Keratinocyte (primary cell): ENCODE measurements around the gene RYR1. TPM values are rescaled to one million over a fixed set of nuclear protein-coding genes. Genes with fewer than 3 reads are reported as not detected.

ENCODE experiments used
- DNase-seq: peaks from one replicate; pipeline ENCODE4 v3.0.0-alpha.2; 2011; ENCODE audit warnings: low read depth, missing footprints, low spot score
- FAIRE-seq: peaks from 2 replicates; lab custom pipeline; 2011; peaks lifted over from hg19 to GRCh38; lab: Jason Lieb, UNC
- H2AFZ ChIP-seq: 2 replicates; pipeline ENCODE4 v1.6.0; 2012; ENCODE audit warnings: low read length, control low read depth, inconsistent platforms; ENCODE audit not compliant: control insufficient read depth
- H3K27ac ChIP-seq: 2 replicates; pipeline ENCODE4 v1.5.1; 2011; ENCODE audit warnings: low read length; ENCODE audit not compliant: control insufficient read depth, insufficient read depth
- H3K27me3 ChIP-seq: 3 replicates; pipeline ENCODE4 v1.6.0; 2011; ENCODE audit warnings: low read length; ENCODE audit not compliant: control insufficient read depth, insufficient read depth; ENCODE audit errors: extremely low read depth
- H3K36me3 ChIP-seq, 2 experiments: 2 replicates in 1 of 2; 3 replicates in 1 of 2; pipeline ENCODE4 v1.5.1; 2011; ENCODE audit warnings: low read length in 2 of 2, mild to moderate bottlenecking in 1 of 2; ENCODE audit not compliant: control insufficient read depth in 2 of 2, insufficient read depth in 2 of 2; ENCODE audit errors: extremely low read depth in 1 of 2
- H3K4me1 ChIP-seq: 3 replicates; pipeline ENCODE4 v1.5.1; 2011; ENCODE audit warnings: low read length; ENCODE audit not compliant: control insufficient read depth, insufficient read depth; ENCODE audit errors: extremely low read depth
- H3K4me2 ChIP-seq: 3 replicates; pipeline ENCODE4 v1.6.0; 2011; ENCODE audit warnings: low read depth, low read length; ENCODE audit not compliant: control insufficient read depth, insufficient read depth; ENCODE audit errors: extremely low read depth
- H3K4me3 ChIP-seq, 3 experiments: fragments of 200-600 bp in 1 of 3; sonication (generic) in 1 of 3; 2 replicates in 2 of 3; 3 replicates in 1 of 3; pipeline ENCODE4 v1.5.1; 2011 to 2016; ENCODE audit warnings: low read length in 3 of 3, mild to moderate bottlenecking in 3 of 3, control low read depth in 2 of 3, inconsistent platforms in 1 of 3, low read depth in 1 of 3, mixed read lengths in 1 of 3, mixed run types in 1 of 3, moderate library complexity in 1 of 3; ENCODE audit not compliant: control insufficient read depth in 2 of 3, insufficient read depth in 2 of 3; ENCODE audit errors: extremely low read depth in 1 of 3
- H3K79me2 ChIP-seq: 2 replicates; pipeline ENCODE4 v1.6.0; 2012; ENCODE audit warnings: low read length; ENCODE audit not compliant: control insufficient read depth, insufficient read depth
- H3K9ac ChIP-seq: 3 replicates; pipeline ENCODE4 v1.6.0; 2011; ENCODE audit warnings: low read length; ENCODE audit not compliant: control insufficient read depth, insufficient read depth; ENCODE audit errors: extremely low read depth
- H3K9me1 ChIP-seq: 3 replicates; pipeline ENCODE4 v1.6.0; 2011; ENCODE audit warnings: low read length; ENCODE audit not compliant: control insufficient read depth, insufficient read depth; ENCODE audit errors: extremely low read depth
- H3K9me3 ChIP-seq: 2 replicates; pipeline ENCODE4 v1.5.1; 2012; ENCODE audit warnings: low read depth, low read length; ENCODE audit not compliant: control insufficient read depth
- H4K20me1 ChIP-seq: 3 replicates; pipeline ENCODE4 v1.6.0; 2011; ENCODE audit warnings: low read length; ENCODE audit not compliant: control insufficient read depth, insufficient read depth; ENCODE audit errors: extremely low read depth
- CTCF ChIP-seq, 3 experiments: IDR thresholded peaks in 1 of 3; conservative IDR thresholded peaks in 1 of 3; optimal IDR thresholded peaks in 1 of 3; 2 replicates in 2 of 3; 3 replicates in 1 of 3; pipeline versions ENCODE3 to v1.5.1; 2011; ENCODE audit warnings: low read length in 3 of 3, mild to moderate bottlenecking in 3 of 3, moderate library complexity in 2 of 3, control low read depth in 1 of 3, inconsistent platforms in 1 of 3; ENCODE audit not compliant: insufficient read depth in 2 of 3; ENCODE audit errors: extremely low read depth in 1 of 3
- EZH2 ChIP-seq: IDR thresholded peaks from one replicate; pipeline ENCODE4 v1.6.1; 2012; ENCODE audit warnings: inconsistent platforms, mild to moderate bottlenecking, low read length, moderate library complexity
- dilution Hi-C: fragments of 300-500 bp; cut with MboI; formaldehyde crosslinking; loops from one replicate; pipeline ENCODE4 v1.7.0; 2020; ENCODE audit warnings: low sequenced_read_pairs; ENCODE audit not compliant: extremely low pct_ligation_motif_present
- polyA plus RNA-seq, 5 experiments: library from polyadenylated mRNA; depleted of rRNA in 3 of 5; stranded (reverse) in 3 of 5; stranded (forward) in 1 of 5; unstranded in 1 of 5; fragments of >200 nt; gene quantifications; 1 replicate in 1 of 5; 2 replicates in 3 of 5; 3 replicates in 1 of 5; pipeline versions ENCODE4 v1.2.1 to v1.2.3, GENCODE V29; 2011 to 2012; ENCODE audit warnings: missing spikeins in 2 of 5, low read depth in 1 of 5, low replicate concordance in 1 of 5

Gene RYR1
- polyA plus RNA-seq, 1 donor (not counting 4 experiments of a cell fraction or from before 2014, with no cell fraction given): 0.41 TPM

DNA sequence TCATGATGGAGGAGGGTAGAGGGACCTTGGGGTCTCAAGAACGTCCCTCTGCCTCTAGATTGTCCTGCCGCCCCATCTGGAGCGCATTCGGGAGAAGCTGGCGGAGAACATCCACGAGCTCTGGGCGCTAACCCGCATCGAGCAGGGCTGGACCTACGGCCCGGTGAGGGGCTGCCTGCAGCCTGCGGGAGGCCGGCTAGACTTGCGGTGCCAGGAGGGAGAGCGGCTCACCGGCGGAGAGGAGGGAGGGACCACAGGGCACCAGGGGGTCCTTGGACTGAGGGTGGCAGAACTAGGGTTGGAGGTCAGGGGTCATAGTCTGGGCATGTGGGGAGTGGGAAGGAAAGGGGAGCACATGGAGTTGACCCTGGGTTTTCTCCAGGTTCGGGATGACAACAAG lies 29.9 kb downstream of the RYR1 start:
- no peaks in the 10 kb centered on the region for H3K9me3 ChIP-seq
- H3K36me3 ChIP-seq: no peaks in the 10 kb centered on the region
- H3K4me3 ChIP-seq: no peak overlapping the region
- H3K4me2 ChIP-seq: no peak overlapping the region
- H4K20me1 ChIP-seq: no peaks in the 10 kb centered on the region
- no peaks in the 10 kb centered on the region for H3K9me1 ChIP-seq
- dilution Hi-C loops: no loop called here
- TF ChIP-seq CTCF (optimal IDR thresholded peaks at IDR 0.05 in 1 of 3, IDR thresholded peaks at IDR 0.05 in 1 of 3, conservative IDR thresholded peaks at IDR 0.05 in 1 of 3; ENCODE audit: extremely low read depth in 1 of 3, insufficient read depth in 2 of 3, low read length in 3 of 3): no peak
- TF ChIP-seq EZH2: no peak
- no peak for DNase-seq
- no peak overlapping the region for H3K27ac ChIP-seq
- no peaks in the 10 kb centered on the region for H3K79me2 ChIP-seq
- no peaks in the 10 kb centered on the region for H3K27me3 ChIP-seq
- no peak overlapping the region for H2AFZ ChIP-seq
- H3K9ac ChIP-seq: no peak overlapping the region
- no peaks in the 10 kb centered on the region for H3K4me1 ChIP-seq
- FAIRE-seq: no peak

GRCh38 chr19:38464421-38465082 lies 31.1 kb downstream of the RYR1 start:
- H3K36me3 ChIP-seq: no peaks in the 10 kb centered on the region
- no peaks in the 10 kb centered on the region for H3K9me3 ChIP-seq
- no peak overlapping the region for H2AFZ ChIP-seq
- no peak for FAIRE-seq
- no peak overlapping the region for H3K4me3 ChIP-seq
- no peaks in the 10 kb centered on the region for H3K9me1 ChIP-seq
- no peaks in the 10 kb centered on the region for H3K27me3 ChIP-seq
- no peak overlapping the region for H3K27ac ChIP-seq
- H3K9ac ChIP-seq: no peak overlapping the region
- no peaks in the 10 kb centered on the region for H3K79me2 ChIP-seq
- dilution Hi-C loops: no loop called here
- DNase-seq: no peak
- no peak overlapping the region for H3K4me2 ChIP-seq
- TF ChIP-seq EZH2 (no peak), CTCF (optimal IDR thresholded peaks at IDR 0.05 in 1 of 3, IDR thresholded peaks at IDR 0.05 in 1 of 3, conservative IDR thresholded peaks at IDR 0.05 in 1 of 3; ENCODE audit: extremely low read depth in 1 of 3, insufficient read depth in 2 of 3, low read length in 3 of 3) (no peak)
- H4K20me1 ChIP-seq: no peaks in the 10 kb centered on the region
- H3K4me1 ChIP-seq: no peaks in the 10 kb centered on the region
